ENCODE results near the gene MTF2.
"Not testable (repeated sequence)": the region's sequence is repeated elsewhere in the genome, so short reads cannot be mapped to it uniquely, and the experiment has no call there.

MTF2 gene

DNA sequence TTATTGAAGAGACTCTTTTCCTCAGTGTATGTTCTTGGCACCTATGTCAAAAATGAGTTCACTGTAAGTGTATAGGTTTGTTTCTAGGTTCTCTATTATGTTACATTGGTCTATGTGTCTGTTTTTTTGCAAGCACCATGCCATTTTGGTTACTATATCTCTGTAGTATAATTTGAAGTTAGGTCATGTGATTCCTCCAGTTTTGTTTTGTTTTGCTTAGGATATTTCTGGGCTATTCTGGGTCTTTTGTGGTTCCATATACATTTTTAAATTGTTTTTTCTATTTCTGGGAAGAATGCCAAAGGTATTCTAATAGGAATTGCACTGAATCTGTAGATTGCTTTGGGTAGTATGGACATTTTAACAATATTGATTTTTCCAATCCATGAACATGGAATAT lies 87.9 kb downstream of the MTF2 start:
- H3K4me1 ChIP-seq (ENCODE audit: control insufficient read depth in 2 of 2, insufficient read depth in 1 of 2, low read depth in 1 of 2, low read length in 2 of 2) = no peaks in the 10 kb centered on the region
- H3K9ac ChIP-seq (ENCODE audit: low read depth, low read length, poor library complexity) = no peak overlapping the region
- H2AK5ac ChIP-seq (ENCODE audit: low read depth, low read length) = no peak overlapping the region

GRCh38 chr1:93170141-93170678 lies 91.1 kb downstream of the MTF2 start:
- not testable (repeated sequence) for H2BK12ac ChIP-seq (ENCODE audit: low read length); H2BK15ac ChIP-seq (ENCODE audit: low read length); H4K8ac ChIP-seq (ENCODE audit: low read depth, low read length); H2BK5ac ChIP-seq (ENCODE audit: low read length); H3K4me2 ChIP-seq (ENCODE audit: insufficient read depth, low read length, poor library complexity, severe bottlenecking); H3K79me1 ChIP-seq (ENCODE audit: low read depth, low read length); H3K14ac ChIP-seq (ENCODE audit: low read length); H3K9ac ChIP-seq (ENCODE audit: low read depth, low read length, poor library complexity); H4K91ac ChIP-seq (ENCODE audit: low read depth, low read length, poor library complexity); H2AFZ ChIP-seq (ENCODE audit: low read length); H2AK5ac ChIP-seq (ENCODE audit: low read depth, low read length); H2BK120ac ChIP-seq (ENCODE audit: low read depth, low read length); H3K27me3 ChIP-seq (ENCODE audit: control insufficient read depth in 3 of 3, insufficient read depth in 3 of 3, low read depth in 1 of 3, low read length in 3 of 3); H3K9me3 ChIP-seq (replicated peaks in 1 of 2; ENCODE audit: control insufficient read depth in 2 of 2, insufficient read depth in 1 of 2, low read depth in 1 of 2, low read length in 2 of 2); H3K4me3 ChIP-seq (ENCODE audit: low read length in 2 of 2); H3K4me1 ChIP-seq (ENCODE audit: control insufficient read depth in 2 of 2, insufficient read depth in 1 of 2, low read depth in 1 of 2, low read length in 2 of 2); H3K4ac ChIP-seq (ENCODE audit: low read length); H3K18ac ChIP-seq (ENCODE audit: low read length); H3K27ac ChIP-seq (replicated peaks; ENCODE audit: low read length); DNase-seq (ENCODE audit: low spot score)
- Histone ChIP-seq H3K23ac (ENCODE audit: low read depth, low read length, poor library complexity) (peak overlapping the region; percentile 43), H3K36me3 (replicated peaks in 1 of 2; ENCODE audit: control insufficient read depth in 2 of 2, insufficient read depth in 2 of 2, low read length in 2 of 2) (peaks cover 0 to 12% of the 10 kb centered on the region in 2 donors)
- WGBS, 2 donors (ENCODE audit: extremely low coverage in 2 of 2, insufficient read length in 2 of 2, insufficient replicate concordance in 1 of 2) = no CpG with 5 or more reads among the region's 36 CpGs

More for the DNA sequence above, 87.9 kb downstream of the MTF2 start:
- no peak overlapping the region for H2BK12ac ChIP-seq (ENCODE audit: low read length)
- H2AFZ ChIP-seq (ENCODE audit: low read length) = no peak overlapping the region
- no peaks in the 10 kb centered on the region for H3K36me3 ChIP-seq (replicated peaks in 1 of 2; ENCODE audit: control insufficient read depth in 2 of 2, insufficient read depth in 2 of 2, low read length in 2 of 2)
- H3K4me2 ChIP-seq (ENCODE audit: insufficient read depth, low read length, poor library complexity, severe bottlenecking) = no peak overlapping the region
- H3K27ac ChIP-seq (replicated peaks; ENCODE audit: low read length) = no peak overlapping the region
- no peak overlapping the region for H2BK15ac ChIP-seq (ENCODE audit: low read length)
- DNase-seq (ENCODE audit: low spot score) = no peak
- H3K79me1 ChIP-seq (ENCODE audit: low read depth, low read length) = peaks cover 5% of the 10 kb centered on the region
- H2BK5ac ChIP-seq (ENCODE audit: low read length) = no peak overlapping the region
- no peak overlapping the region for H2BK120ac ChIP-seq (ENCODE audit: low read depth, low read length)
- no peak overlapping the region for H3K14ac ChIP-seq (ENCODE audit: low read length)
- H3K23ac ChIP-seq (ENCODE audit: low read depth, low read length, poor library complexity) = no peak overlapping the region
- no peaks in the 10 kb centered on the region for H3K27me3 ChIP-seq (ENCODE audit: control insufficient read depth in 3 of 3, insufficient read depth in 3 of 3, low read depth in 1 of 3, low read length in 3 of 3)
- H4K91ac ChIP-seq (ENCODE audit: low read depth, low read length, poor library complexity) = no peak overlapping the region
- H3K9me3 ChIP-seq (replicated peaks in 1 of 2; ENCODE audit: control insufficient read depth in 2 of 2, insufficient read depth in 1 of 2, low read depth in 1 of 2, low read length in 2 of 2) = no peaks in the 10 kb centered on the region
- no peak overlapping the region for H3K4me3 ChIP-seq (ENCODE audit: low read length in 2 of 2)
- no peak overlapping the region for H3K18ac ChIP-seq (ENCODE audit: low read length)
- no peak overlapping the region for H4K8ac ChIP-seq (ENCODE audit: low read depth, low read length)
- no peak overlapping the region for H3K4ac ChIP-seq (ENCODE audit: low read length)

- Histone ChIP-seq H3K4ac (ENCODE audit: low read length) (no peak overlapping the region), H4K91ac (ENCODE audit: low read depth, low read length, poor library complexity) (no peak overlapping the region), H3K9ac (ENCODE audit: low read depth, low read length, poor library complexity) (no peak overlapping the region), H3K36me3 (replicated peaks in 1 of 2; ENCODE audit: control insufficient read depth in 2 of 2, insufficient read depth in 2 of 2, low read length in 2 of 2) (peaks cover 0 to 23% of the 10 kb centered on the region in 2 donors), H3K9me3 (replicated peaks in 1 of 2; ENCODE audit: control insufficient read depth in 2 of 2, insufficient read depth in 1 of 2, low read depth in 1 of 2, low read length in 2 of 2) (peaks cover 0 to 4% of the 10 kb centered on the region in 2 donors), H3K4me3 (ENCODE audit: low read length in 2 of 2) (no peak overlapping the region), H3K18ac (ENCODE audit: low read length) (no peak overlapping the region), H2AFZ (ENCODE audit: low read length) (no peak overlapping the region), H3K79me1 (ENCODE audit: low read depth, low read length) (peaks cover 6% of the 10 kb centered on the region), H3K4me2 (ENCODE audit: insufficient read depth, low read length, poor library complexity, severe bottlenecking) (no peak overlapping the region), H3K23ac (ENCODE audit: low read depth, low read length, poor library complexity) (no peak overlapping the region), H3K27me3 (ENCODE audit: control insufficient read depth in 3 of 3, insufficient read depth in 3 of 3, low read depth in 1 of 3, low read length in 3 of 3) (no peaks in the 10 kb centered on the region), H3K14ac (ENCODE audit: low read length) (no peak overlapping the region), H2AK5ac (ENCODE audit: low read depth, low read length) (no peak overlapping the region), H3K4me1 (ENCODE audit: control insufficient read depth in 2 of 2, insufficient read depth in 1 of 2, low read depth in 1 of 2, low read length in 2 of 2) (no peaks in the 10 kb centered on the region), H4K8ac (ENCODE audit: low read depth, low read length) (no peak overlapping the region), H2BK120ac (ENCODE audit: low read depth, low read length) (no peak overlapping the region), H2BK5ac (ENCODE audit: low read length) (no peak overlapping the region), H3K27ac (replicated peaks; ENCODE audit: low read length) (no peak overlapping the region), H2BK15ac (ENCODE audit: low read length) (no peak overlapping the region), H2BK12ac (ENCODE audit: low read length) (no peak overlapping the region)
- no peak for DNase-seq (ENCODE audit: low spot score)
- no CpG with 5 or more reads among the region's 1 CpG for WGBS, 2 donors (ENCODE audit: extremely low coverage in 2 of 2, insufficient read length in 2 of 2, insufficient replicate concordance in 1 of 2)
Measured at GRCh38 chr1:93171549-93172034, 92.5 kb downstream of the MTF2 start.

DNA sequence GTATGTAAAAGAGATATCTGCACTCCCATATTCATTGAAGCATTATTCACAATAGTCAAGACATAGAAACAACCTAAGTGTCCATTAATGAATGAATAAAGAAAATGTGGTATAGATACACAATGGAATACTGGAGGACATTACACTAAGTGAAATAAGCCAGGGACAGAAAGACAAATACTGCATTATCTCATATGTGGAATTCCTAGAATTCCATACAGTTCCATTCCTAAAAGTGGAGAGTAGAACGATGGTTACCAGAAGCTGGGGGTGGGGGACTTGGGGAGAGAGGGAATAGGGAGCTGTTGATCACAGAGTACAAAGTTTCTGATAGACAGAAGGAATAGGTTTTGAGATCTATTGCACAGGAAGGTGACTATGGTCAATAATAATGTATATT lies 93.7 kb downstream of the MTF2 start:
- no peak overlapping the region for H4K8ac ChIP-seq (ENCODE audit: low read depth, low read length)
- no peak overlapping the region for H2BK5ac ChIP-seq (ENCODE audit: low read length)
- no peaks in the 10 kb centered on the region for H3K27me3 ChIP-seq (ENCODE audit: control insufficient read depth in 3 of 3, insufficient read depth in 3 of 3, low read depth in 1 of 3, low read length in 3 of 3)
- no peak overlapping the region for H3K4me3 ChIP-seq (ENCODE audit: low read length in 2 of 2)
- H3K79me1 ChIP-seq (ENCODE audit: low read depth, low read length) = peaks cover 8% of the 10 kb centered on the region
- no peak overlapping the region for H2BK120ac ChIP-seq (ENCODE audit: low read depth, low read length)
- no peak overlapping the region for H3K4me2 ChIP-seq (ENCODE audit: insufficient read depth, low read length, poor library complexity, severe bottlenecking)
- no peak overlapping the region for H2AK5ac ChIP-seq (ENCODE audit: low read depth, low read length)
- DNase-seq (ENCODE audit: low spot score) = no peak
- no peak overlapping the region for H2AFZ ChIP-seq (ENCODE audit: low read length)
- H3K14ac ChIP-seq (ENCODE audit: low read length) = no peak overlapping the region
- no peak overlapping the region for H3K27ac ChIP-seq (replicated peaks; ENCODE audit: low read length)
- peaks cover 0 to 4% of the 10 kb centered on the region in 2 donors for H3K9me3 ChIP-seq (replicated peaks in 1 of 2; ENCODE audit: control insufficient read depth in 2 of 2, insufficient read depth in 1 of 2, low read depth in 1 of 2, low read length in 2 of 2)
- H4K91ac ChIP-seq (ENCODE audit: low read depth, low read length, poor library complexity) = no peak overlapping the region
- H3K23ac ChIP-seq (ENCODE audit: low read depth, low read length, poor library complexity) = no peak overlapping the region
- H2BK15ac ChIP-seq (ENCODE audit: low read length) = no peak overlapping the region
- peaks cover 0 to 30% of the 10 kb centered on the region in 2 donors for H3K36me3 ChIP-seq (replicated peaks in 1 of 2; ENCODE audit: control insufficient read depth in 2 of 2, insufficient read depth in 2 of 2, low read length in 2 of 2)
- H3K4ac ChIP-seq (ENCODE audit: low read length) = no peak overlapping the region
- H3K18ac ChIP-seq (ENCODE audit: low read length) = no peak overlapping the region
- no CpG with 5 or more reads among the region's 1 CpG for WGBS, 2 donors (ENCODE audit: extremely low coverage in 2 of 2, insufficient read length in 2 of 2, insufficient replicate concordance in 1 of 2)
- no peak overlapping the region for H3K9ac ChIP-seq (ENCODE audit: low read depth, low read length, poor library complexity)
- H2BK12ac ChIP-seq (ENCODE audit: low read length) = no peak overlapping the region
- H3K4me1 ChIP-seq (ENCODE audit: control insufficient read depth in 2 of 2, insufficient read depth in 1 of 2, low read depth in 1 of 2, low read length in 2 of 2) = peaks cover 0 to 2% of the 10 kb centered on the region in 2 donors
